HG03432 (cell line): Measurements from ENCODE around the gene LPAR1.

Source experiments
- ATAC-seq: cut with Tn5 transposase; IDR thresholded peaks from one replicate; pipeline ENCODE4 v1.9.1; 2021; ENCODE audit warnings: mild to moderate bottlenecking, moderate library complexity; ENCODE audit not compliant: unreplicated experiment

LPAR1 gene

GRCh38 chr9:111037708-111038330, 451 bp downstream of the LPAR1 start:
- no peak for ATAC-seq

- no peak for ATAC-seq
These were observed 938 bp downstream of the LPAR1 start for GRCh38 chr9:111037356-111037707.

DNA sequence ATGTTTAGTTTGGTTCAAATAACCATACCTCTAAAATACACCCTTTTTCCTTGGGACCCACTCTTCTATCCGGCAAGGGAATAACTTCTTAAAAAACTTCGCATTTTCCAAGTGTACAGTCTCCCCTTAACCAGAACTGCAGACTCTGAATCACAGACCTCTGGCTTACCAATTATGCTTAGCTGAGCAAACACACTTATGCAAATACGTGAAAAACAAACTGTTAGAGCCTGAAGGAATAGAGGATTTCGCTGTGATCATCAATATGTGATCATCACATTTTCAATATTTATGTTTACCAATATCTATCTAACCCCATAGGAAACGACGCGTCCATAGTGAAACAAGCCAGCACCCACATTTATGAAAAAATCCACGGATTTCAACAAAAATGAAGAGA, 1.3 kb downstream of the LPAR1 start:
- ATAC-seq, result no peak

DNA sequence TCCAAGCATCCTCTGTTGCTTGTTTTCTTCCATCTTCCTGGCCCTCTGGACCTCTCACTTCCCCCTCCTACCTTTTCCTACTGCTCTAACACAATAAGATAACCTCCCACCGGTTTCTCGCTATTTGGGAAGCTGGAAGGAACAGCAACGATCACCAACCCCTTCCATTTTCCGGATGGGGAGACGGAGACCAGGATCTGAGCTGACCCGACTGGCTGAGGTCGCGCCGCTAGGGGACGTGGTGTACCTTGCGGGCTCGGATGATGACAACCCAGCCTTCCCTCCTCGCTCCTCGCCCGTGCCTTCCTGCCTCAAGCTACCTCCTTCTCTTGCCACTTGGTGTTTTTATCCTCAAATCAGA, 1.9 kb downstream of the LPAR1 start:
- no peak for ATAC-seq

GRCh38 chr9:111035543-111036428, 2.5 kb downstream of the LPAR1 start:
- no peak for ATAC-seq

GRCh38 chr9:111034898-111035539, 3.3 kb downstream of the LPAR1 start:
- no peak for ATAC-seq

- ATAC-seq, result no peak
These were observed 3.9 kb downstream of the LPAR1 start for GRCh38 chr9:111034170-111034897.

DNA sequence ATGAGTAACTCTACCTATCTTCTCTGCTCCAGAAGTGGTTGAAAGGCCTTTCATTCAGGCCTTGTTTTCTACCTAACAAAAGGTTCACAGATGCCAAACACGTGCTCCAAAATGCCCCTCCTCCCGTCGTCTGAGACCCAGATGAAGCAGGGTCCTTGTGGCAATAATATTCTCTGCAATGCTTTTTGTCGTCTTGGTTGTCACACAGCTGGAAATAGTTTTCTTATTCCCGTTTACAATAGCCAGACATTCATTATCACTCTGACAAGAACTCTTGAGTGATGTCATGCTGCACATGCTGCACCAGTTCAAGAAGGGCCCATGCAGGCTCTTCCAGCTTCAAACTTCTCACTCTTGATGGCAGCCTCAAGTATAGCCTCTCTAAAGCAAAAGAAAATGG, 7.8 kb downstream of the LPAR1 start:
- no peak for ATAC-seq

- ATAC-seq, result no peak
These were observed 9.0 kb downstream of the LPAR1 start for GRCh38 chr9:111029260-111029659.

- ATAC-seq, result no peak
These were observed 10.5 kb downstream of the LPAR1 start for GRCh38 chr9:111027798-111028197.

DNA sequence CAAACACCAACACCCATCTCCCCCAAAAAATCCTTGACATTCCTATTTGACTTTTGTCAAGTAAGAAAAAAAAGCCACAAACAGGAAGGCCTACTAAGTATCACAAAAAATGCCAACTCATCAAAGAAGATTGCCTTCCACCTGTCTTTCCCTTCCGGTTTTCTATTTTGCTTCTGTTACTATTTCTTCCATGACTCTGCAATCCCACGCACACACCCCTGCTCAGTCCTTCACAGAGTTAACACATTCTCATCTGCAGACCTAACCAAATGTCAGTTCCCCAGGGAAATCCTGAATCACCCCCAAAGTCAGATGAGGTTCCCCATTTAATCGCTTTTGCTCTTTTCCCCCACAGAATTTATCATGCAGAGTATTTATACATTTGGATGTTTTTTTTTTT, 15.1 kb downstream of the LPAR1 start:
- no peak for ATAC-seq

DNA sequence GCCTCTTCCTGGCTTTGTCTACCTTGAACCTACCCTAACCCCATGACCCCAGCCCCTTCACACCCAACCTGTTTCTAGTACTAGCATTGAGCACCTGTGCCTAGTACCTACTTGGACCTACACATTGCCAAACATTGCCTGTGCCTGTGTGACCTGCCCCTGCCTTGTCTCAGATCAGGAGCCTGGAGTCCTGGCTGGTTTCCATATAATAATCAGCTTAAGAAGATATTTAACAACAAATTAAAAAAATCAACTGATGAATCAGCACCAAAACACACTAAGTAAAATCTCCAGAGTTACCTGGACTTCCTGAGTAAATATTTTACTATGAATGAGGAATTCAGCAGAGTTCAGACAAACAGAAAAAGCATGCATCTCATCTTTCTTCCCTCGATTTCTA, 17.7 kb downstream of the LPAR1 start:
- ATAC-seq, result no peak

DNA sequence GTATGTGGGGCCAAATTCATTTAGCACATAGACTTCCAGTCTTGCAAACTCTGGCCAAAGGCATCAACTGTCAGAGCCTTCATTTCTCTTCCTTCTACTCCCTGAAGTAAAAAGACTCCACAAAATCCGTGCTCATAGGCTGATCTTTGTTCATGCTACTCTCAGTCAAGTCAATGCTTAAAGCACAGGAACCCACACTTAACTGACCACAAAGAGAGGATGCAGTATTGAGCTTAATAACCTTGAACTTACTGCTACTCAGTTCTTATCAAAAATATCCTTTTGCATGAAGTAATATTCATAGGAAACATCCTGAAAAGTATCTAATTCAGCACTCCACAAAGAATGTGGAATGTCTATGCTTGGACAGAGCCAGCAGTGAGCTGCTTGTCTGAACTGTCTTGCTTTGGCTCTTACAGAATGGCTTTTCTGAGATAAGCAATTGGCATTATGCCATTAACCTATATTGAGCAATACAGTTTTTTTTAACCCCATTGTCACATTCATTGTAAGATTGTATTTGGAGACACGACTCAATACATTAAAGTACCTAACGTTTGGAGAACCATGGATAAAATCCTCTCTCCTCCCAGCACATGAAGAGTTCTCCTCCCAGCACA, 21.7 kb downstream of the LPAR1 start:
- no peak for ATAC-seq

- ATAC-seq, result no peak
These were observed 22.3 kb downstream of the LPAR1 start for GRCh38 chr9:111016016-111016415.

DNA sequence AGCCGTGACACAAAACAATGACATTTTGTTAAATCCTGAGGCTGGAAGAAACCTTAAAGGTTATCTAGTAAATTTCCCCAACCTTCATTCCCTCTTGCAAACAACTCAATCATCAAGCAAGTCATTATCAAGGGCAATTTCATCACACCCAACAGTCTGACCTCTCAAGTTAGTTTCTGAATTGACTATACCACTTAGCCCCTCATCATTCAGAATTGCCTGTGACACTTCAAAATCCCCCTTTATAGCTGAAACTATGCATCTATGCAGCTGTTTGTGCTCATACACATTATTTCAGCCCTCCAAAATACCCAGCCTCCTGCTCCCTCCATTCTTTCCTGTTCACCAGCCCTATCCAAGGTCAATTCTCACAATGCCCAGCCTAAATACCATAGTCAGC, 24.6 kb downstream of the LPAR1 start:
- no peak for ATAC-seq

- no peak for ATAC-seq
These were observed 25.0 kb downstream of the LPAR1 start for GRCh38 chr9:111013250-111013649.

- no peak for ATAC-seq
These were observed 29.9 kb downstream of the LPAR1 start for GRCh38 chr9:111008158-111009075.

DNA sequence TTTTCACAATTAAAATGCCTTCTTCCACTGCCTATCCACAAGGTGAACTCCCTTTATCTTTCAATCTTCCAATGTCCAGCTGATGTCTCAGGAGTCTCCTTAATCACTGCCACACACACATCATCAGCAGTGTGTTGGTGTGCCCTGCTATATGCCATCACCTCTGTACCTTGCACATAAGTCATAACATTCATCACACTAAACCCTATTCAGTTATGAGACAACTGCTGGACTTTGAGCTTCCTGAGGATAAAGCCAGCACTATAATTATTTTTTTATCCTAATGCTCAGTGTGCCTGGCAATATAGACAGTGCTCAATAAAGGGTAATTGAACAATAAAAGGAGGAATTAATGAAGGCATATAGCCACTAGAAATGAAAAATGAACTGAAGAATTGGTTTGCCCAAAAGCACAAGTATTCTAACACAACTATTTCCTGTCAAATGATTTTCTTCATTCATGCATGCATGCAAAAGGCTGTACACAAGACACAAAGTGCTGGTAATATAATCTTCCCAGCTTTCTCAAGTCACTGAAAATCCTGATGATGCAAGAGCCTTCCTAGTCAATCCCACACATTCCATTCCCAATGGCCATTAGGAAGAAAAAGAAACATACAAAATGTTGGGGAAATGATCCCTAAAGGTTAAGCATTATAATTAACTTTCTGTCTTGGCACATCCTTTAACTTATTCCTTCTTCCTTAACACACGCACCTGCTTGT, 32.4 kb downstream of the LPAR1 start:
- no peak for ATAC-seq

DNA sequence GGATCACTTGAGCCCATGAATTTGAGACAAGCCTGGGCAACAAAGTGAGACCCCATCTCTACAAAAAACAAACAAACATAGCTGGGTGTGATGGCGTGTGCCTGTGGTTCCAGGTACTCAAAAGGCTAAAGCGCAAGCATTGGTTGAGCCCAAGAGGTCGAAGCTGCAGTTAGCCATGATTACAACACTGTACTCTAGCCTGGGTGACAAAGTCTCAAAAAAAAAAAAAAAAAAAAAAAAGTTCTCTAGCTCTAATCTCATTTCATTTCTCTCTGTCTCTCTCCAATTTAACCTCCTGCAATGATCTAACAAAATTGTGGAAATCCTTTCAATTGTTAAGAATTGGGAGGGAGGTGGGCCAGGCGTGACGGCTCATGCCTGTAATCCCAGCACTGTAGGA, 33.3 kb downstream of the LPAR1 start:
- no peak for ATAC-seq
